WTC11 (cell line): ENCODE data around the gene LRRC27. TPM values are rescaled to one million over a fixed set of nuclear protein-coding genes. Genes with fewer than 3 reads are reported as not detected.

ENCODE experiments used
- ATAC-seq: fragments of 200-7000 bp; cut with Tn5 transposase; 2 replicates; pipeline ENCODE4 v1.10.0; 2021; ENCODE audit warnings: mild to moderate bottlenecking, moderate library complexity
- CTCF ChIA-PET: fragments of 300-600 bp; sonication (Branson Sonifier 250); formaldehyde crosslinking; loops from one replicate; lab custom pipeline; 2021; ENCODE audit warnings: antibody characterized with exemption; lab: Charles Lee
- POLR2A ChIA-PET: fragments of 350-600 bp; sonication (Branson Sonifier 250); formaldehyde crosslinking; loops from one replicate; lab custom pipeline; 2021; ENCODE audit warnings: antibody characterized with exemption; lab: Charles Lee
- DNase-seq: peaks from one replicate; pipeline ENCODE4 v3.0.0; 2021; ENCODE audit warnings: low spot score
- H3K27ac Mint-ChIP-seq: 2 replicates; pipeline ENCODE4 v1.8.0; 2021; ENCODE audit warnings: mixed read lengths
- H3K27me3 Mint-ChIP-seq: 2 replicates; pipeline ENCODE4 v1.8.0; 2021; ENCODE audit warnings: low read depth, mild to moderate bottlenecking, moderate library complexity, mixed read lengths
- H3K36me3 Mint-ChIP-seq: 2 replicates; pipeline ENCODE4 v1.8.0; 2021; ENCODE audit warnings: mixed read lengths
- H3K4me1 Mint-ChIP-seq: 2 replicates; pipeline ENCODE4 v1.8.0; 2022; ENCODE audit warnings: mixed read lengths
- H3K4me3 Mint-ChIP-seq: 2 replicates; pipeline ENCODE4 v1.8.0; 2021; ENCODE audit warnings: mild to moderate bottlenecking, moderate library complexity, mixed read lengths
- H3K9me3 Mint-ChIP-seq: 2 replicates; pipeline ENCODE4 v1.8.0; 2021; ENCODE audit warnings: mixed read lengths
- ESRRA ChIP-seq: sonication (generic); formaldehyde crosslinking; IDR thresholded peaks from 2 replicates; pipeline ENCODE4 v1.8.1; 2022; ENCODE audit warnings: mild to moderate bottlenecking, missing genetic modification reagents, borderline replicate concordance
- MYBL2 ChIP-seq: sonication (generic); formaldehyde crosslinking; IDR thresholded peaks from 2 replicates; pipeline ENCODE4 v1.8.1; 2023; ENCODE audit warnings: mild to moderate bottlenecking, moderate library complexity, missing genetic modification reagents
- NFATC4 ChIP-seq: fragments of 250-450 bp; sonication (Bioruptor Pico); IDR thresholded peaks from 2 replicates; pipeline ENCODE4 v1.9.0; 2021; ENCODE audit warnings: mild to moderate bottlenecking
- NFE2L1 ChIP-seq: sonication (generic); formaldehyde crosslinking; IDR thresholded peaks from 2 replicates; pipeline ENCODE4 v1.8.1; 2023; ENCODE audit warnings: missing genetic modification reagents
- SP1 ChIP-seq: sonication (generic); formaldehyde crosslinking; conservative IDR thresholded peaks from 2 replicates; pipeline ENCODE4 v1.8.1; 2022; ENCODE audit warnings: missing genetic modification reagents
- ZNF263 ChIP-seq: sonication (generic); formaldehyde crosslinking; IDR thresholded peaks from 2 replicates; pipeline ENCODE4 v1.8.1; 2022; ENCODE audit warnings: low read depth, mild to moderate bottlenecking, moderate library complexity, missing genetic modification reagents
- ZNF416 ChIP-seq: fragments of 250-450 bp; sonication (Bioruptor Pico); IDR thresholded peaks from 2 replicates; pipeline ENCODE4 v1.9.0; 2021; ENCODE audit warnings: mild to moderate bottlenecking, inconsistent platforms
- total RNA-seq: library from RNA; stranded (reverse); gene quantifications from 3 replicates; pipeline ENCODE4 v1.2.3, GENCODE V29; 2021
- TF ChIP-seq, protein P1 (sequence below): fragments of 250-450 bp; sonication (Bioruptor Pico); IDR thresholded peaks from 2 replicates; pipeline ENCODE4 v1.9.0; 2021; ENCODE audit warnings: moderate library complexity, mild to moderate bottlenecking, inconsistent platforms, borderline replicate concordance
- TF ChIP-seq, protein P2 (sequence below): sonication (generic); formaldehyde crosslinking; conservative IDR thresholded peaks from 2 replicates; pipeline ENCODE4 v1.8.1; 2023; ENCODE audit warnings: mild to moderate bottlenecking, low read depth, missing genetic modification reagents, moderate library complexity
- TF ChIP-seq, protein P3 (sequence below): sonication (generic); formaldehyde crosslinking; IDR thresholded peaks from 2 replicates; pipeline ENCODE4 v1.8.0; 2022; ENCODE audit warnings: mild to moderate bottlenecking, missing genetic modification reagents
- TF ChIP-seq, protein P4 (sequence below): fragments of 250-450 bp; sonication (Bioruptor Pico); IDR thresholded peaks from 2 replicates; pipeline ENCODE4 v1.9.0; 2021; ENCODE audit warnings: mild to moderate bottlenecking
- TF ChIP-seq, protein P5 (sequence below): sonication (generic); formaldehyde crosslinking; IDR thresholded peaks from 2 replicates; pipeline ENCODE4 v1.8.1; 2023; ENCODE audit warnings: mild to moderate bottlenecking, moderate library complexity, missing genetic modification reagents
- TF ChIP-seq, protein P6 (sequence below): sonication (generic); formaldehyde crosslinking; IDR thresholded peaks from 2 replicates; pipeline ENCODE4 v1.8.0; 2022; ENCODE audit warnings: mild to moderate bottlenecking, missing genetic modification reagents

The LRRC27 gene
- total RNA-seq, 1 experiment from 2014 or later: 4.4 TPM

DNA sequence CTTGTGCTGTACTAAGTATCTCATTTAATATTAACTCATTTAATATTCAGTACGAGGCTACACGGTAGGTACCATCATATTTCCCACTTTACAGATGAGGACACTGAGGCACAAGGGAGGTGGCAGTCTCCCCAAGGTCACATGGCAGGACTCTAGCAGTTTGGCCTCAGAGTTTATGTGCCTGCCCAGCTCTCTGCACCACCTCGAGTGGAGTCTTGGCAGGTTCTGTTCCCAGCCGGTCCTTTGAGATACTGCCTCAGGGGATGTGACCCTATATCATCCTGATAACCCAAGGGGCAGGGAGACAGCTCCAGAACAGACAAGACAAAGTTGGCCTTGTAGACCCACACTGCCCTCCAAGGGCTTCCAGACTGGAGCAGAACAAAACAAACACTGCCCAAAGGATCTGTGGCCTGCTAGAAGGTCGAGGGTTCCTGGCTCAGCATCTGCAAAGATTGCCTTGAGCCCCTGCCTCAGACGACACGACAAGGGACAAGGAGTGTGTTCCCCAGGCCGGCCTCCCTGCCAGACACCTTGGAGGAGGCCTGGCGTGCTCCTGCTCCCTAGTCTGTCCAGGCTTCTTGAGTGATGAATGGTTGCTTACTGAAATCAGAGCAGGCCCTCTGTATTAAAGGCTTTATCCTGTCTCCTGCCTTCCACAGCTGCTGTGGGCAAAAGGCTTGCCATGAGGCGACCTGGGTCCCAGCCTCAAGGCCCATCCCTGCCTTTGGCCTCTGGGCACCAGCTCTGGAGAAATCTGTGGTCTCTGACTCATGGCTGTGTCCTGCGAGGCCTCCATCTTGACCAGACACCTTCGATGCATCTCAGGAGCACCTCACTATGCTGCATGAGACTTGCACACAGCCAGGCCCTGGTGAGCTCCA, 61.1 kb downstream of the LRRC27 start (continued):
- TF ChIP-seq, protein P1, sequence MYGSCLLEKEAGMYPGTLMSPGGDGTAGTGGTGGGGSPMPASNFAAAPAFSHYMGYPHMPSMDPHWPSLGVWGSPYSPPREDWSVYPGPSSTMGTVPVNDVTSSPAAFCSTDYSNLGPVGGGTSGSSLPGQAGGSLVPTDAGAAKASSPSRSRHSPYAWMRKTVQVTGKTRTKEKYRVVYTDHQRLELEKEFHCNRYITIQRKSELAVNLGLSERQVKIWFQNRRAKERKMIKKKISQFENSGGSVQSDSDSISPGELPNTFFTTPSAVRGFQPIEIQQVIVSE (CRISPR knock-in tag): no peak
- no peak for TF ChIP-seq ESRRA (CRISPR knock-in tag)
- TF ChIP-seq, all 79 proteins: peak for 0

DNA sequence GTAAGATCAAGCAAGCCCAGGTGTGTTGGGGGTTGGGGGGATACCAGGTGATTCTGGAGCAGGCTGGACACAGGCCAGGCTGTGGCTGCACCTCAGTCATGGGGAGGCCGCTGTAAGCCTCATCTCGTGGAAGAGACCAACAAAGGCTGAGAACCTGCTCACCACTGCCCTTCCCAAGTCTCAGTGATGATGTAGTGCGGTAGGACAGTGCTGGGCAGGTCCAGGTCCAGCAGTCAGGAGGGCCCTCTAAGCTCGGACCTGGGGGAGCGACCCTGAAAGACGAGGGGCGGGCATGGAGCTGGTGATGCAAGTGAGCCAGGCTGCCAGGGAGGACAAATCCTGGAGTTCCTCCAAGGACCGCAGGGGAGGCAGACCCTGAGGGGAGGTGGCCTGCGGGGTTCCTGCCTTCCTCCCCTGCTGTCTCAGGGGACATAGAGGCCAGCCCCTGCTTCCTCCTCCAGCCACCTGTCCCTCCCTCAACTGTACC, 61.7 kb downstream of the LRRC27 start:
- Mint-ChIP-seq H3K27ac (no peak overlapping the region), H3K4me3 (no peak overlapping the region), H3K27me3 (peaks cover 4% of the 10 kb centered on the region; the same call in 1 of the 2 replicates), H3K36me3 (no peaks in the 10 kb centered on the region), H3K4me1 (peaks cover 9% of the 10 kb centered on the region), H3K9me3 (peaks cover 10% of the 10 kb centered on the region)
- DNase-seq (no peak), ATAC-seq (no peak)
- ChIA-PET CTCF (no interaction called here), POLR2A (no interaction called here)
- TF ChIP-seq, protein P2, sequence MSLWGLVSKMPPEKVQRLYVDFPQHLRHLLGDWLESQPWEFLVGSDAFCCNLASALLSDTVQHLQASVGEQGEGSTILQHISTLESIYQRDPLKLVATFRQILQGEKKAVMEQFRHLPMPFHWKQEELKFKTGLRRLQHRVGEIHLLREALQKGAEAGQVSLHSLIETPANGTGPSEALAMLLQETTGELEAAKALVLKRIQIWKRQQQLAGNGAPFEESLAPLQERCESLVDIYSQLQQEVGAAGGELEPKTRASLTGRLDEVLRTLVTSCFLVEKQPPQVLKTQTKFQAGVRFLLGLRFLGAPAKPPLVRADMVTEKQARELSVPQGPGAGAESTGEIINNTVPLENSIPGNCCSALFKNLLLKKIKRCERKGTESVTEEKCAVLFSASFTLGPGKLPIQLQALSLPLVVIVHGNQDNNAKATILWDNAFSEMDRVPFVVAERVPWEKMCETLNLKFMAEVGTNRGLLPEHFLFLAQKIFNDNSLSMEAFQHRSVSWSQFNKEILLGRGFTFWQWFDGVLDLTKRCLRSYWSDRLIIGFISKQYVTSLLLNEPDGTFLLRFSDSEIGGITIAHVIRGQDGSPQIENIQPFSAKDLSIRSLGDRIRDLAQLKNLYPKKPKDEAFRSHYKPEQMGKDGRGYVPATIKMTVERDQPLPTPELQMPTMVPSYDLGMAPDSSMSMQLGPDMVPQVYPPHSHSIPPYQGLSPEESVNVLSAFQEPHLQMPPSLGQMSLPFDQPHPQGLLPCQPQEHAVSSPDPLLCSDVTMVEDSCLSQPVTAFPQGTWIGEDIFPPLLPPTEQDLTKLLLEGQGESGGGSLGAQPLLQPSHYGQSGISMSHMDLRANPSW: no peak
- TF ChIP-seq NFE2L1 (CRISPR knock-in tag) (no peak), MYBL2 (CRISPR knock-in tag) (no peak), NFATC4 (no peak), ZNF416 (no peak), ZNF263 (CRISPR knock-in tag) (no peak)
- TF ChIP-seq, protein P3, sequence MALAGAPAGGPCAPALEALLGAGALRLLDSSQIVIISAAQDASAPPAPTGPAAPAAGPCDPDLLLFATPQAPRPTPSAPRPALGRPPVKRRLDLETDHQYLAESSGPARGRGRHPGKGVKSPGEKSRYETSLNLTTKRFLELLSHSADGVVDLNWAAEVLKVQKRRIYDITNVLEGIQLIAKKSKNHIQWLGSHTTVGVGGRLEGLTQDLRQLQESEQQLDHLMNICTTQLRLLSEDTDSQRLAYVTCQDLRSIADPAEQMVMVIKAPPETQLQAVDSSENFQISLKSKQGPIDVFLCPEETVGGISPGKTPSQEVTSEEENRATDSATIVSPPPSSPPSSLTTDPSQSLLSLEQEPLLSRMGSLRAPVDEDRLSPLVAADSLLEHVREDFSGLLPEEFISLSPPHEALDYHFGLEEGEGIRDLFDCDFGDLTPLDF (CRISPR knock-in tag): no peak
- TF ChIP-seq, protein P4, sequence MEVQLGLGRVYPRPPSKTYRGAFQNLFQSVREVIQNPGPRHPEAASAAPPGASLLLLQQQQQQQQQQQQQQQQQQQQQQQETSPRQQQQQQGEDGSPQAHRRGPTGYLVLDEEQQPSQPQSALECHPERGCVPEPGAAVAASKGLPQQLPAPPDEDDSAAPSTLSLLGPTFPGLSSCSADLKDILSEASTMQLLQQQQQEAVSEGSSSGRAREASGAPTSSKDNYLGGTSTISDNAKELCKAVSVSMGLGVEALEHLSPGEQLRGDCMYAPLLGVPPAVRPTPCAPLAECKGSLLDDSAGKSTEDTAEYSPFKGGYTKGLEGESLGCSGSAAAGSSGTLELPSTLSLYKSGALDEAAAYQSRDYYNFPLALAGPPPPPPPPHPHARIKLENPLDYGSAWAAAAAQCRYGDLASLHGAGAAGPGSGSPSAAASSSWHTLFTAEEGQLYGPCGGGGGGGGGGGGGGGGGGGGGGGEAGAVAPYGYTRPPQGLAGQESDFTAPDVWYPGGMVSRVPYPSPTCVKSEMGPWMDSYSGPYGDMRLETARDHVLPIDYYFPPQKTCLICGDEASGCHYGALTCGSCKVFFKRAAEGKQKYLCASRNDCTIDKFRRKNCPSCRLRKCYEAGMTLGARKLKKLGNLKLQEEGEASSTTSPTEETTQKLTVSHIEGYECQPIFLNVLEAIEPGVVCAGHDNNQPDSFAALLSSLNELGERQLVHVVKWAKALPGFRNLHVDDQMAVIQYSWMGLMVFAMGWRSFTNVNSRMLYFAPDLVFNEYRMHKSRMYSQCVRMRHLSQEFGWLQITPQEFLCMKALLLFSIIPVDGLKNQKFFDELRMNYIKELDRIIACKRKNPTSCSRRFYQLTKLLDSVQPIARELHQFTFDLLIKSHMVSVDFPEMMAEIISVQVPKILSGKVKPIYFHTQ: no peak
- TF ChIP-seq, protein P5, sequence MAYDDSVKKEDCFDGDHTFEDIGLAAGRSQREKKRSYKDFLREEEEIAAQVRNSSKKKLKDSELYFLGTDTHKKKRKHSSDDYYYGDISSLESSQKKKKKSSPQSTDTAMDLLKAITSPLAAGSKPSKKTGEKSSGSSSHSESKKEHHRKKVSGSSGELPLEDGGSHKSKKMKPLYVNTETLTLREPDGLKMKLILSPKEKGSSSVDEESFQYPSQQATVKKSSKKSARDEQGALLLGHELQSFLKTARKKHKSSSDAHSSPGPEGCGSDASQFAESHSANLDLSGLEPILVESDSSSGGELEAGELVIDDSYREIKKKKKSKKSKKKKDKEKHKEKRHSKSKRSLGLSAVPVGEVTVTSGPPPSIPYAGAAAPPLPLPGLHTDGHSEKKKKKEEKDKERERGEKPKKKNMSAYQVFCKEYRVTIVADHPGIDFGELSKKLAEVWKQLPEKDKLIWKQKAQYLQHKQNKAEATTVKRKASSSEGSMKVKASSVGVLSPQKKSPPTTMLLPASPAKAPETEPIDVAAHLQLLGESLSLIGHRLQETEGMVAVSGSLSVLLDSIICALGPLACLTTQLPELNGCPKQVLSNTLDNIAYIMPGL (CRISPR knock-in tag): no peak

DNA sequence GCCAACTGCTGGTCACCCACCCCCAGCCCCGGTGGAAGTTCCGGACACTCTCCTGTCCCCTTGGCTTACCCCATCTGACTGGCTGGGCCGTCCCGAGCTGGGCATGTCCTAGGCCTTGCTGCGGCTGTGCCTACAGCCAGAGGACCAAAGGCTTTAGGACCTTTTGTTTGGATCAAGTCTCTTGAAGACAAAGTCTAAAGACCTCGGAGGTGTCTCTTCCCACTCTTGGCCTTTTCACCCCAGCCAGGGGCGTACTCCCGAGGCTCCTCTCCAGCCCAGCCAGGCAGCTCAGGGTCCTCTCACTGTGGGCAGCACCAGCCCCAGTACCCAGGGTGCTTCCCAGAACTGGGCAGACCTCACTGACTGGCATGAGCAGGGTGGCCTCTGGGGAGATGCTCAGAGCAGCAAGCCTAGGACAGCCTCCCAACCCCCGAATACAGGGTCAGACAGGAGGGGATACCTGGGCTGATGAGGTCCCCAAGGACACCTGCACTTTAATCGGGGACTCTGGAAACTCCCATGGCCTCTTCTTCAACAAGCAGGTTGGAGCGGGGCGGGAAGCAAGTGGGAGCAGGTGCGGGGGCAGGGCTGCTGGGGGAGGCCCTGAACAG, 62.3 kb downstream of the LRRC27 start:
- H3K27ac Mint-ChIP-seq: no peak overlapping the region
- TF ChIP-seq SP1 (CRISPR knock-in tag): no peak
- TF ChIP-seq, protein P6, sequence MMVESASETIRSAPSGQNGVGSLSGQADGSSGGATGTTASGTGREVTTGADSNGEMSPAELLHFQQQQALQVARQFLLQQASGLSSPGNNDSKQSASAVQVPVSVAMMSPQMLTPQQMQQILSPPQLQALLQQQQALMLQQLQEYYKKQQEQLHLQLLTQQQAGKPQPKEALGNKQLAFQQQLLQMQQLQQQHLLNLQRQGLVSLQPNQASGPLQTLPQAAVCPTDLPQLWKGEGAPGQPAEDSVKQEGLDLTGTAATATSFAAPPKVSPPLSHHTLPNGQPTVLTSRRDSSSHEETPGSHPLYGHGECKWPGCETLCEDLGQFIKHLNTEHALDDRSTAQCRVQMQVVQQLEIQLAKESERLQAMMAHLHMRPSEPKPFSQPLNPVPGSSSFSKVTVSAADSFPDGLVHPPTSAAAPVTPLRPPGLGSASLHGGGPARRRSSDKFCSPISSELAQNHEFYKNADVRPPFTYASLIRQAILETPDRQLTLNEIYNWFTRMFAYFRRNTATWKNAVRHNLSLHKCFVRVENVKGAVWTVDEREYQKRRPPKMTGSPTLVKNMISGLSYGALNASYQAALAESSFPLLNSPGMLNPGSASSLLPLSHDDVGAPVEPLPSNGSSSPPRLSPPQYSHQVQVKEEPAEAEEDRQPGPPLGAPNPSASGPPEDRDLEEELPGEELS (CRISPR knock-in tag): no peak
- TF ChIP-seq, all 79 proteins: peak for 0
- Mint-ChIP-seq H3K4me3 (no peak overlapping the region), H3K27me3 (peaks cover 4% of the 10 kb centered on the region; the same call in 1 of the 2 replicates), H3K4me1 (peaks cover 7% of the 10 kb centered on the region), H3K9me3 (peaks cover 10% of the 10 kb centered on the region), H3K36me3 (no peaks in the 10 kb centered on the region)
- POLR2A ChIA-PET: no interaction called here
- CTCF ChIA-PET: no interaction called here
- DNase-seq (no peak), ATAC-seq (no peak)
